Gastrocnemius medialis (tissue), 4 donors: ENCODE results near the gene GAS7. TPM values are rescaled to one million over a fixed set of nuclear protein-coding genes. Genes with fewer than 3 reads are reported as not detected.
"Not testable (repeated sequence)": the region's sequence is repeated elsewhere in the genome, so short reads cannot be mapped to it uniquely, and the experiment has no call there.

ENCODE experiments used
- ATAC-seq, 2 donors: fragments of 150-250 bp; one replicate each; pipeline ENCODE4 v1.9.1; 2016
- DNase-seq, 2 donors: peaks; one replicate each; pipeline ENCODE4 v3.0.0-alpha.2; 2019
- H3K27ac ChIP-seq, 4 donors: fragments of 200-600 bp; sonication (generic); 1 replicate in 1 of 4; 2 replicates in 3 of 4; pipeline ENCODE4 v1.5.1; 2016 to 2018; ENCODE audit warnings: mild to moderate bottlenecking in 2 of 4, moderate library complexity in 1 of 4
- H3K27me3 ChIP-seq, 3 donors: fragments of 200-600 bp; sonication (generic) in 2 of 3; 1 replicate in 1 of 3; 2 replicates in 2 of 3; pipeline versions ENCODE4 v1.5.1 to v1.6.0; 2016 to 2019; ENCODE audit warnings: mild to moderate bottlenecking in 1 of 3, moderate library complexity in 1 of 3
- H3K36me3 ChIP-seq, 2 donors: fragments of 200-600 bp; sonication (generic) in 1 of 2; one replicate each; pipeline ENCODE4 v1.5.1; 2017 to 2018
- H3K4me1 ChIP-seq, 2 donors: fragments of 200-600 bp; sonication (generic) in 1 of 2; one replicate each; pipeline ENCODE4 v1.5.1; 2016 to 2017; ENCODE audit warnings: mild to moderate bottlenecking in 2 of 2
- H3K4me3 ChIP-seq, 4 donors: fragments of 200-600 bp; sonication (generic) in 3 of 4; 1 replicate in 1 of 4; 2 replicates in 3 of 4; pipeline ENCODE4 v1.5.1; 2016 to 2019; ENCODE audit warnings: mild to moderate bottlenecking in 2 of 4
- H3K9me3 ChIP-seq, 3 donors: fragments of 200-600 bp; sonication (generic) in 2 of 3; 1 replicate in 1 of 3; 2 replicates in 2 of 3; pipeline ENCODE4 v1.5.1; 2016 to 2019
- CTCF ChIP-seq, 5 experiments: fragments of 450-650 bp in 3 of 5; fragments of 200-600 bp in 2 of 5; sonication (generic) in 2 of 5; IDR thresholded peaks in 4 of 5; conservative IDR thresholded peaks in 1 of 5; 1 replicate in 4 of 5; 2 replicates in 1 of 5; pipeline ENCODE4 v1.5.1; 2016 to 2019; ENCODE audit warnings: antibody characterized with exemption in 5 of 5, mild to moderate bottlenecking in 3 of 5, moderate library complexity in 3 of 5
- POLR2A ChIP-seq, 2 donors: fragments of 450-650 bp; IDR thresholded peaks; one replicate each; pipeline ENCODE4 v1.6.1; 2017; ENCODE audit warnings: antibody characterized with exemption in 2 of 2, mild to moderate bottlenecking in 2 of 2, moderate library complexity in 2 of 2
- in situ Hi-C, 4 donors: fragments of 200-750 bp; cut with MboI; loops; one replicate each; pipeline versions ENCODE4 v1.15.0 to v1.8.0; 2017; ENCODE audit warnings: low sequenced_read_pairs in 4 of 4
- intact Hi-C: fragments of 100-400 bp; cut with DNase I; formaldehyde crosslinking; loops from one replicate; pipeline ENCODE4 v1.15.1; 2023; ENCODE audit warnings: low total_unique reads
- total RNA-seq, 4 donors: library from RNA; depleted of rRNA; stranded (reverse); fragments of >200 nt; gene quantifications; one replicate each; pipeline versions ENCODE4 v1.1.0 to v1.2.3, GENCODE V29; 2016

Gene GAS7
- total RNA-seq, 4 donors from 2014 or later, result 5.8 to 7.1 (median 6.1) TPM

GRCh38 chr17:10102817-10103216 lies 95.6 kb downstream of the GAS7 start:
- no peak for ATAC-seq
- Histone ChIP-seq H3K27ac (no peak overlapping the region), H3K4me1 (no peaks in the 10 kb centered on the region), H3K36me3 (no peaks in the 10 kb centered on the region), H3K4me3 (no peak overlapping the region), H3K27me3 (no peaks in the 10 kb centered on the region), H3K9me3 (no peaks in the 10 kb centered on the region)
- TF ChIP-seq POLR2A (IDR thresholded peaks at IDR 0.05) (no peak), CTCF (IDR thresholded peaks at IDR 0.05 in 4 of 5, conservative IDR thresholded peaks at IDR 0.05 in 1 of 5) (no peak)
- intact Hi-C loops, result no loop called here
- no peak for DNase-seq
- in situ Hi-C loops, result no loop called here

- intact Hi-C loops (no loop called here), in situ Hi-C loops (no loop called here)
- Histone ChIP-seq H3K4me1 (no peaks in the 10 kb centered on the region), H3K4me3 (no peak overlapping the region), H3K9me3 (no peaks in the 10 kb centered on the region), H3K27ac (no peak overlapping the region), H3K36me3 (no peaks in the 10 kb centered on the region), H3K27me3 (no peaks in the 10 kb centered on the region)
- DNase-seq, result no peak
- TF ChIP-seq POLR2A (IDR thresholded peaks at IDR 0.05) (no peak), CTCF (IDR thresholded peaks at IDR 0.05 in 4 of 5, conservative IDR thresholded peaks at IDR 0.05 in 1 of 5) (no peak)
- peak; percentile 30 to 54 for ATAC-seq
These were observed 99.3 kb downstream of the GAS7 start for GRCh38 chr17:10099051-10099571.

- DNase-seq (no peak), ATAC-seq (no peak)
- intact Hi-C loops (no loop called here), in situ Hi-C loops (no loop called here)
- H3K4me3 ChIP-seq, result no peak overlapping the region
- TF ChIP-seq POLR2A (IDR thresholded peaks at IDR 0.05), result no peak
- no peak for TF ChIP-seq CTCF (IDR thresholded peaks at IDR 0.05 in 4 of 5, conservative IDR thresholded peaks at IDR 0.05 in 1 of 5)
- H3K27ac ChIP-seq, result no peak overlapping the region
- H3K9me3 ChIP-seq, result no peaks in the 10 kb centered on the region
- no peaks in the 10 kb centered on the region for H3K4me1 ChIP-seq
- H3K27me3 ChIP-seq, result no peaks in the 10 kb centered on the region
- H3K36me3 ChIP-seq, result no peaks in the 10 kb centered on the region
These were observed 101.8 kb downstream of the GAS7 start for GRCh38 chr17:10096596-10096995.

DNA sequence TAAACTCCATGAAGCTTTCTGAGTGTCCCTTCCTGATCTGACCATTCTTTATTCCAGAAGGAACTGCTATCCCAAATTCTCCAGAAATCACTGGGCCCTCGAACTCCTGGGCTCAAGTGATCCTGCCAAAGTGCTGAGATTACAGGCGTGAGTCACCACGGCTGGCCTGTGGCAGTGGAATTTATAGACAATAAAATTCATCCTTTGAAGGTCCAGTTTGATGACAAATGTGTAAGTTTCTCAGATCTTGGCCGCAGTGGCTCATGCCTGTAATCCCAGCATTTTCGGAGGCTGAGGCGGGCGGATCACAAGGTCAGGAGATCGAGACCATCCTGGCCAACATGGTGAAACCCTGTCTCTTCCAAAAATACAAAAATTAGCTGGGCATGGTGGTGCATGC lies 103.1 kb downstream of the GAS7 start:
- H3K27ac ChIP-seq, result peak overlapping the region in 1 of 4 donors; percentile 18
- H3K9me3 ChIP-seq, H3K4me1 ChIP-seq, ATAC-seq, H3K4me3 ChIP-seq, in situ Hi-C loops, intact Hi-C loops, H3K27me3 ChIP-seq, DNase-seq, H3K36me3 ChIP-seq: not testable (repeated sequence)

- Histone ChIP-seq H3K4me3 (no peak overlapping the region), H3K27me3 (no peaks in the 10 kb centered on the region), H3K36me3 (no peaks in the 10 kb centered on the region), H3K4me1 (no peaks in the 10 kb centered on the region), H3K9me3 (no peaks in the 10 kb centered on the region), H3K27ac (no peak overlapping the region)
- ATAC-seq (no peak), DNase-seq (no peak)
- TF ChIP-seq CTCF (IDR thresholded peaks at IDR 0.05 in 4 of 5, conservative IDR thresholded peaks at IDR 0.05 in 1 of 5) (no peak), POLR2A (IDR thresholded peaks at IDR 0.05) (no peak)
- in situ Hi-C loops (no loop called here), intact Hi-C loops (no loop called here)
These were observed 103.6 kb downstream of the GAS7 start for GRCh38 chr17:10094797-10095196.
